Stimulated activated CD8-positive, alpha-beta memory T cell treated with anti-CD3 and anti-CD28 coated beads, Interleukin-12 subunit alpha, Interleukin-12 subunit beta, amount 100 ng/mL, for 1 hour (primary cell): ENCODE results near the gene PHF10.

Experiments
- DNase-seq: peaks from one replicate; pipeline ENCODE4 v3.0.0-alpha.2; 2020; ENCODE audit warnings: low read depth

Gene PHF10

DNA sequence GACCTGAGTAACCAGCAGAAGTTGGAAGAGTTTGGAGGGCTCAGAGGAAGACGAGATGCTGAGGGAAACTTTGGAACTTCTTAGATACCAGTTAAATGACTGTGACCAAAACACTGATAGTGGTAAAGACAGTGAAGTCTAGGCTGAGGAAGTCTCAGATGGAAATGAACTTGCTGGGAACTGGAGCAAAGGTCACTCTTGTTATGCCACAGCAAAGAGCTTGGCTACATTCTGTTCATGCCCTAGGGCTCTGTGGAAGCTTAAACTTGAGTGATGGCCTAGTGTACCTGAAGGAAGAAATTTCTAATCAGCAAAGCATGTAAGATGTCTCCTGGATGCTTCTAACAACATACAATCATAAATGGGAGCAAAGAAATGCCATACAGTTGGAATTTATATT lies 47.2 kb downstream of the PHF10 start:
- no peak for DNase-seq

DNA sequence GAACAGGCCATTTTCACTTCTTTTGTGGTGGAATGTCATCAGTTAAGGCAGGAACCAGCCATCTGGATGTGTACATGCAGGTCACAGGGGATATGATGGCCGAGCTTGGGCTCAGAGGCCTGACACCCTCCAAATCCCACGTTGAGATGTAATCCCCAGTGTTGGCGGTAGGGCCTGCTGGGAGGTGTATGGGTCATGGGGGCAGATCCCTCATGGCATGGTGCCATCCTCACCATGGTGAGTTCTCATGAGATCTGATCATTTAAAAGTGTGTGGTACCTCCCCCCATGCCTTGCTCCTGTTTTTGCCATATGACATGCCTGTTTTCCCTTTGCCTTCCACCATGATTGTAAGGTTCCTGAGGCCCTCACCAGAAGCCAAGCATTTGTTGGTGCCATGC lies 49.3 kb downstream of the PHF10 start:
- DNase-seq: no peak

DNA sequence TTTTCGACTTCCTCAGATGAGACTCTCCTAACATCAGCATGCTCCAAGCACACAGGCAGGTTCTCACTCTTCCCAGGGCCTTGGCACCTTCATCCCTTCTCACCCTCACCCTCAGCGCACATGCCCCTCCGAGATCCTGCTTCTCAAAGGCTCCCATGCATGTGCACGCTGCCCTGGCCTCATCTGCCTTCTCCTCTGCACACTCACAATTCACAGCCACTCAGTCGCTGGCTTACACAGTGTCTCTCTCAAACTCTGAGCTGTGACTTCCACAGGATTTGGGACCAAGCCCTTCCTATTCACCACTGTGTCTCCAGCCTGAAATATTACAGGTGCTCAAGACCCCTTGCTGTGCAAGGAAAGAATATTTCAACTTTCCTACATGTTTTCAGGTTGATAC lies 52.7 kb downstream of the PHF10 start:
- DNase-seq: no peak

DNA sequence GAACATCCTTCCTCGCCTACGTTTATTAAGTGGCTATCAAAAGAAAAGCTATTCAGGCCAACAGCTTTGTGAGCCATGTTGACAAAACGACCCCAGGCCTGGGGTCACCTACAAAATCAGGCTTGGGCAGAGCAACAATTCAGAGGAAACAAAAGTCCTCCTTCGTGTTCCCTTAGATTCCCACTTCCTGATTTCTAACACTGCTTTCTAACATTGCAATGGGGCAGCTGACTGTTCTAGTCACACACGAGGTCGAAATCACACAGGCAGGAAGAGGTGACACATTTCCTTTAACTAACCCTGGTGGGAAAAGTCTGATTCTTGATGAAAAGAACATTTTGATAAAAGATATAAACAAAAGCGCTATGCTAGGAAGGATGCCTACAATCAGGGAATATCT lies 54.4 kb downstream of the PHF10 start:
- DNase-seq: no peak

DNA sequence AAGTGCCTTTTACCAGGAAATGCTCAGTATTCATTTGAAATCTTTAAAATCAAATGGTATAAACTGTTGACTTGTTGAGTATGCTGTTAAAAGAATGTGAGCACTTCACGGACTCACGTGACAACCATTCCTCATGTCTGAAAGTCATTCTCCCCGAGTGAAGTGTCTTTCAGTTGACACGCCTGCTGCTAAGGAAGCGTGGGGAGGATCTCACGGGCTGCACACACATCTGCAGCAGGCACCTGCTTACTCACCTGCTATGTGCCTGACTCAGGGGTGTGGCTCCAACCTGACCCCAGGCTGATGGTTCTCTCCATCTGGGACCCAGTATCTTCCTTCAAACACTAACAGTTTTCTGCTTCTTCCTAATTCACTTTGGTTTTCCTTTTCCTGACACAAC lies 55.2 kb downstream of the PHF10 start:
- DNase-seq: no peak

DNA sequence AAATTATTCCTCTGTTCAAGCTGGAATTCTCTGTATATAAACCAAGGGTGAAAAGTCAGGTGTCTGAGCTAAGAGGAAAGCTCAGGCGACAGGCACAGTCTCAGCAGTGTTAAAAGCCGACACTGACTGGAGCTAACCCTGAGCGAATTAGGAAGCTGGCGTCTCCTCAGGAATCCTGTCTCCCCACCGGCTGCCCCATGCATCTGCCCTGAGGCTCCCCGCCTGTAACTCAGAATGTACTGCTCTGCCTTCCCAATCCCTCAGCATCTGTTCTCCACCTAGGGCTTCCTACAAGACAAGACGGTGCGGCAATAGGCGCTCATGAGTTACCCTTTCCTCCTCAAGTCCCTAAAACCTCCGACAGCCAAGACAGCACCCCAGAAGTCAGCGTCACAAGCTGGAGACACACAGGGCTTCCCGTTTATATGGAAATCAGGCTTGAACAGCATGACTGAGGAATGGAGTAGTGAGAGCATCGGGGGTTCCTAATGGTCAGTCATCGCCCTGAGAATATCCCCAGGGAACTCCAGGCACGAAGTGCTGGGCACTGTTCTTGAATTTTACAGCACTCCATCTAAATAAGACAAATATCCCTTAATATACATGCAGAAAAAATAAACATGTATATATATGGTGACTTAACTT lies 56.0 kb downstream of the PHF10 start:
- DNase-seq: no peak

DNA sequence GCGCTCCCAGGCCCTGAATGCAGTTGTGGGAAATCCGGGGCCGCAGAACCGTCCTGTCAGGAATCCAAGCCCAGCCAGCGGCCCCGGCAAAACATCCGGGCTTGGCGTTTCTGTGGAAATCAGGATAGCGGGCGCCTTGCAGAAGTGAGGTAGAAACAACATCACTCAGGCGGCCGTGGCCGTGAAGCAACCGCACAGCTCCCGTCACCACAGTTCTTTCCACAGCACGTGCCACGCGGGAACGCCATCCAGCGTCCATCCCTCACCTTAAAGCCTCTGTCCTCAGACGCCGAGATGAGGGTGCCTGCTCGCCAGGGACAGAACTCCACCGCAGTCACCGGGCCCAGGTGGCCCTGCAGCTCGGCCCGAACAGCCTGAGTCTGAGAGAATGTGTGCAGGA lies 56.6 kb downstream of the PHF10 start:
- DNase-seq: no peak

DNA sequence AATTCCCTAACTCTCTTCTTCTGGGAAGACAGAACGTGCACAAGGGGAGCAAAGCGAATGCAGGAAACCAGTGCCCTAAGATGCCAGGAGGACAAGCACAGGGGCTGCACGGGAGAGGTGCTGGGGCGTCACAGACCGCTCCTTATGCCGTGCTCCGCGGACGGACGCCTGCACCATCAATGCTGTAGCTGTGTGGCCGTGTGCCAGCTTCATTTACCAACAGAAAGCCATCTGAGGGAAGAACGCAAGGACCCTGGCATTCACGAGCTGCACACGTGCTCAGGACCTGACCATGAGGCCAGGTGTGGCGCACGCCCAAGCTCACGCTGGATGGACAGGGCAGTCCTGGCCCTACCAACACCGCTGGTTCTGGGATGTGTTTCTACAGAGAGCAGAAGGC lies 57.9 kb downstream of the PHF10 start:
- DNase-seq: no peak

DNA sequence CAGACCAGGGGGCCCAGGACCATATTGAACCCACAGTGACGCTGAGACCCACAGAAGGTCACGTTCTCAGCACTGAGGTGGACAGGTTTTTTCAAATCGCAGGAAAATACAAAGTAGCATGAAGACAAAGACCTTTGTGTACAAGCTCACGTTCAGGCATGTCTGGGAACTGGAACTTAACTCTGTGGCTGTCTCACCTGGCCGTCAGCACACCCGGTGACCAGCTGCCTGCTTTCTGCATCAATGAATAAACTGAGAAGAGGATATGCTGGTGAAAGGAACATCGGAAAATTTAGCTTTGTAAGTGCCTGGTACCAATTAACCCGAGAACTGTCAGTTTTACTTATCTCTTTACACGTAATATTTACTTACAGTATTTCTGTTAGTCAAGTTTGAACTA lies 59.0 kb downstream of the PHF10 start:
- DNase-seq: no peak

DNA sequence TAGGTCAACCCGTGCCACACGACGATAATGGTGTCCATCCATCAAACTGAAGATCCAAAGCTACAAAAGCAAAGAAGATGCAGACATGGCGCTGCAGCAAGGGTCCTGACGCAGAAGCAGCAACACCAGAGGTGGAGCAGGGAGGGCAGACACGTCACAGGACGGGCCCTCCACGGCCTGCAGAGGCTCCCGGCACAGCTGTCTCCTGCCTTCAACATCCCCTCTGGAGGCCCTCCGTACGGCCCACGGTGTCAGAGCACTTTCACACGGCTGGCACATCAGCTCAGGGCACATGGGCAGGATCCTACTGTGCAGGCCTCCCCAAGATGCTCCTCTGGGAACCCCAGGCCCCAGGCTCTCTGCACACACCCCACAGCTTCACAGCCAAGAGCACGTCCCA lies 60.1 kb downstream of the PHF10 start:
- DNase-seq: no peak

DNA sequence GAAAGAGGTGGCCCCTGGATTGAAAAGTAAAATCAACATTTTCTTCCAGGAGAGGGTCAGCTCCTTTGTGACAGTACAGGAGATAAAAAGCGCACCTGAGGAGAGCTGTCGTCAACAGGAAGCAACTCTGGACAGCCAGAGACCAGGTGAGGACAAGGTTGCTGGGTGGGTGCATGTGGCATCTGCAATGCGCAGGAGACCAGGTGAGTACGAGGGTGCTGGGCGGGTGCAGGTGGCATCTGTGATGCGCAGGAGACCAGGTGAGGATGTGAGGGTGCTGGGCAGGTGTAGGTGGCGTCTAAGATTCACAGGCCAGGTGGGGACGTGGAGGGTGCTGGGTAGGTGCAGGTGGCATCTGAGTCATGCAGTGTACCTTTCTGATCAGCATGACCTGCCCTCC lies 60.8 kb downstream of the PHF10 start:
- no peak for DNase-seq

DNA sequence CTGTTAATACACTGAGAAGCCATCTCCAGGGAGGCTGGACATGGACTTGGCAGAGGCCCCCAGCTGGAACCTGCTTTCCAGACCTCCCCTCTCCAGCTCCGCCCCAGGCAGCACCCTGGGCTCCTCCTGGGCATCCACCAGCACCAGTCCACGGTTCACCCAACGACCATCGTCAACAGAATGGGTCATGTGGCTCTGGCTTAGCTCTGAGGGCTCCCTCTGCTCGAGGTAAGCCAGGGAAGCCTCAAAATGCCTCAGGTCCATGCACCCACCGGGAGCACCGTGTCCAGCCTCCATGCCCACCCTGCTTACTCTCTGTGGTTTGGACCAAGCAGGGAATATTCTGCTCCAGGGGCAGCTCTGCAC lies 62.9 kb downstream of the PHF10 start:
- no peak for DNase-seq

DNA sequence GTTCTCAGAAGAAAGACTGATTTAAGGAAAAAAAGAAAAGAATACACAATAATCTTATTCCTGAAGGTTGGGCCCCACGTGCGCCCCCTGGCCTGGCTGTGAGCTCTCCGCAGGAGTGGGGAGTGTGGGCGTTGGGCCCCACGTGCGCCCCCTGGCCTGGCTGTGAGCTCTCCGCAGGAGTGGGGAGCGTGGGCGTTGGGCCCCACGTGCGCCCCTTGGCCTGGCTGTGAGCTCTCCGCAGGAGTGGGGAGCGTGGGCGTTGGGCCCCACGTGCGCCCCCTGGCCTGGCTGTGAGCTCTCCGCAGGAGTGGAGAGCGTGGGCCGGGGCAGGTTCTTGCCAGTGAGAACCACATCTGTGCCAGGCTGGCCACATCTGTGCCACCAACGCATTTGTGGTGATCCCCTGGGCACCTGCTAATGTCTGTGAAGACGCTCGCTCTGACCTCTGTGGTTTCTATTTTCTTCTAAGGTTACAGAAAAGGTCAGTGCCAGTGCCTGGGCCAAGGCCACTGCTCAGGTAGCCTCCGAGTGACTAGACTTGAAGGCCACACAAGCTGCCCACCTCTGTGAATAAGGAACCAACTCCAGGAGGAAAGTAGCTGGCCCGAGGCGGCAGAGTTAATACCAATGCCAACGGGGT lies 63.4 kb downstream of the PHF10 start:
- DNase-seq: no peak

DNA sequence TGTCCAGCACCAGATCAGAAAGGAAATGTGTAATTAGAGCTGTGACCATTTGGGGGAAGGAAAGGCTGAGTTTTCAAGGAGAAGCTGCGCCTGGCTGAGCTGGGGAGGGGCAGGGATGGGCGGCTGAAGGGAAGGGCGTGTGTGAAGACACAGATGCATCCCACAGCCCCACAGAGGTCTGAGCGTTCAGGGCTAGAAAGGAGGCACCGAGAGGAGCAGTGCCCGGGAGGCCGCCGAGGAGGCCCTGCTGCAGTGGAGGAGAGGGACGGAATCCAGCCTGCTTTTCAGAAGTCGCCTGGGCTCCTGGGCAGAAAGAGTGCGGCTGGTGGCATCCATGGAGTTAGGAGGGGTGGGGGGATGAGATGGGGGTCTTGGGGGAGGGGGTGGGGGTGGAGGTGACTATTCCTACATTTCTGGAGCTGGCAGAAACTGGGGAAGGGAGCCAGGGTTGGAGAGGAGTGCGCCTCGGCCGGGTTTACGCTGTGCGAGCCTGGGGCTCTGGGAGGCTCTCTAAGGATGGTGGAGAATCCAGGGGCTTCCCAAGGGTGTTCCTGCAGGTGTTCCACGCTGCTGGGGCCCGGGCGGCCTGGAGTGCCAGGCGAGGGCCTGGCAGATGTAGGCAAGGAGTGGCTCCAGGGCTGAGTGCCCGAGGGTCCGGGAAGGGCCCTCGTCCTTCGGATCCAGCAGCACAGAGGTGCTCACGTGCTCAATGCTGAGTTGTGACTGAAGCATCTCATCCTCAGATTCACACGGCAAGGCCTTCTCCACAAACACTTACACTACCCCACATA lies 64.3 kb downstream of the PHF10 start:
- no peak for DNase-seq

DNA sequence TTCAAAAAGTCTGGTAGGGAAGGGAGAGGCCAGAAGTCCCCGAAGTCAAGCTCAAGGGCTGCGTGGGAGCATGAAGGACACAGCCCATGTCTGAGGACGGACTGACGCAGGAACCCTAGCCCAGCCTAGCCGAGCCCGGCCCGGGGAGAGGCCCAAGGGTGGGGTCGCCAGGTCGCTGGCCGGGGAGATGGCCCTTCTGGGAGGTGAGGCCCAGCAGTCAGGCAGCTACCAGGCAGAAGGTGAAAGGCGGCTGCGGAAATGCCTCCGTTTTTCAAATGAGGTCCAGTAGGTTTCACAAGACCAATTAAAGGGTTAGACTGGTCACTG lies 67.1 kb downstream of the PHF10 start:
- no peak for DNase-seq

DNA sequence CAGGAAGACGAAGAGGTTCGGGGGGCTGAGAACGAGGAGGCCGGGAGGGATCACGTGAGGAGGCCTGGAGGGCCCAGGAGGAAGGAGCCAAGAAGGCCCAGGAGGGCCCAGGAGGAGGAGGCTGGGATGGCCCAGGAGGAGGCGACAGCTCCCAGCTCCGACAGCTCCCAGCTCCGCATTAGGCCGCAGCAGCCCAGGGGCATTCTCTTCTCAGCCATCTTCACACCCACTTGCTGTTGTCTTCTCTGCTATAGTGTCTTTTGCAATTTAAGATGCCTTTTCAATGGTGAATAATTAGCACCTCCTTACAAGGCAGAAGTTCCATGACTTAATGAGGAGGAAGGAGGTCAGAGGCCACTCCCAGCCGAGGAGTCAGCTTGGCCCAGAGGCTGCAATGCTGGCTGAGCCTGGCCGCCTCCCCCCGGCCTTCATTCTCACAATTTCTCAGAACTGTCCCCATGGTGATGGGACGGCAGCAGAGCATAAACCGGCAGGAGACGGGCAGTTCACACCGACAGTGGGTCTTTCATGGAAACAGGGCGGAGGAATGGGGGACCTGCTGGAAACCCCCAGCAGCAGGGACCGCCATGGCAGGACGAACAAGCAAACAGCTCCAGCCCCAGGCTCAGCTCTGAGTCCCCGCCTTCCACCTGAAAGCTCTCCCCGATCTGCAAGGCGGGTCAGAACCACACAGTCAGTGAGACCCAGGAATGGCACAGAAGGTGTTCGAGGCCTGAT lies 67.6 kb downstream of the PHF10 start:
- DNase-seq: no peak

DNA sequence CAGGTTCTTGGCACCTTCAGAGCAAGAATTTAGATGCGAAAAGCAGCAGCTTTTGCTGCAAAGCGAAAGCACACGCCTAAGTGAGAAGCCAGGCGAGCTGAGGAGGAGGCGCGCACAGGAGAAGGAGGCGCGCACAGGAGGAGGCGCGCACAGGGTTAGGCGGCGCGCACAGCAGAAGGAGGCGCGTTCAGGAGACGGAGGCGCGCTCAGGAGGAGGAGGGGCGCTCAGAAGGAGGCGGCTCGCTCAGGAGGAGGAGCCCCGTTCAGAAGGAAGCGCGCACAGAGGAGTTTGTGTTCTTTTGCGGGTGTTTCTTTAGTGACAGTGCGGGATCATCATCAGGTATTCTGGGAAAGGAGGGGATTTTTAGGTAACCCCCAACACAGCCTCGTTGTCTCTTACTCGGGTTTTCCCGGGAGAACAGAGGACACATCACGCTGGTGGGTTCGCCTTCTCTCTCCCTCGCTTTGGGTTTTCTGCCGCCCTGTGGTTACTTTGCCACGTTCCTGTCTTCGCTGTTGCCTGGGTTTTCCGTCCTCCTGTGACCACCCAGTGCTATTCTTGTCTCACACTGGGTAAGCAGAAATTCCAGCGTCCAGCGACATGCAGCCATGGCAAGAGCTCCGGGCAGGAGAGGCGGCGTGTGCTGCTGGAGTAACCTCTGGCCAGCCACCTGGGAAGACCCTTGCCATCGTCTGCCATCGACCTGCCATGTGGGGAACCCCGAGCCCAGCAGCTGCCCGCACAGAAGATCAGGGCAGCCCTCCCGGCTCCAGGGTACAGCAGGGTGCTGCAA lies 69.5 kb downstream of the PHF10 start:
- peak; percentile 36 for DNase-seq
